ENCODE data around the gene SEBOX. TPM values are rescaled to one million over a fixed set of nuclear protein-coding genes. Genes with fewer than 3 reads are reported as not detected.

The SEBOX gene
- total and polyA plus RNA-seq, 3 donors from 2014 or later = not detected

- H3K36me3 ChIP-seq (ENCODE audit: low read depth, missing control alignments) = no peaks in the 10 kb centered on the region
- intact Hi-C loops (cut with DNase I; ENCODE audit: low total_unique reads) = no loop called here
- no peak for TF ChIP-seq POLR2A (IDR thresholded peaks at IDR 0.05)
- TF ChIP-seq CTCF (IDR thresholded peaks at IDR 0.05) = no peak
- H3K4me1 ChIP-seq = no peaks in the 10 kb centered on the region
- H3K4me3 ChIP-seq = no peak overlapping the region
- H3K27me3 ChIP-seq = no peaks in the 10 kb centered on the region
- DNase-seq = no peak
- H3K27ac ChIP-seq = no peak overlapping the region
- no peaks in the 10 kb centered on the region for H3K9me3 ChIP-seq
- 83 to 89% methylated on average over 10 of the region's 10 CpGs for WGBS, 2 donors
Measured at GRCh38 chr17:28379814-28380801, 15.1 kb upstream of the SEBOX start.

- intact Hi-C loops (cut with DNase I; ENCODE audit: low total_unique reads) = no loop called here
- TF ChIP-seq CTCF (IDR thresholded peaks at IDR 0.05) (no peak), POLR2A (IDR thresholded peaks at IDR 0.05) (no peak)
- Histone ChIP-seq H3K4me1 (peaks cover 28% of the 10 kb centered on the region), H3K4me3 (no peak overlapping the region), H3K9me3 (no peaks in the 10 kb centered on the region), H3K27ac (no peak overlapping the region), H3K27me3 (no peaks in the 10 kb centered on the region), H3K36me3 (ENCODE audit: low read depth, missing control alignments) (no peaks in the 10 kb centered on the region)
- 64 to 68% methylated on average over 6 of the region's 6 CpGs for WGBS, 2 donors
- no peak for DNase-seq
Measured at GRCh38 chr17:28372945-28373274, 7.9 kb upstream of the SEBOX start.

- H3K9me3 ChIP-seq = no peaks in the 10 kb centered on the region
- no peaks in the 10 kb centered on the region for H3K36me3 ChIP-seq (ENCODE audit: low read depth, missing control alignments)
- peak overlapping the region in 1 of 2 donors; percentile 30 for H3K27ac ChIP-seq
- no peaks in the 10 kb centered on the region for H3K27me3 ChIP-seq
- intact Hi-C loops (cut with DNase I; ENCODE audit: low total_unique reads) = no loop called here
- H3K4me3 ChIP-seq = peak overlapping the region; percentile 45 to 51
- peaks cover 28% of the 10 kb centered on the region for H3K4me1 ChIP-seq
- no peak for DNase-seq
- TF ChIP-seq POLR2A (IDR thresholded peaks at IDR 0.05) = no peak
- TF ChIP-seq CTCF (IDR thresholded peaks at IDR 0.05) = no peak
- WGBS, 2 donors = 7 to 23% methylated on average over 13 to 53 of the region's 53 CpGs
Measured at GRCh38 chr17:28372203-28372944, 7.4 kb upstream of the SEBOX start.

GRCh38 chr17:28371245-28372202, 6.5 kb upstream of the SEBOX start, which contains the start of gene SARM1:
SARM1 (plus strand) TSS chr17:28371694; CDS start chr17:28372033, 339 bp downstream.
- 1% methylated on average over 42 to 79 of the region's 80 CpGs for WGBS, 2 donors
- peak within 1 kb of the TSS; percentile 45 to 51 for H3K4me3 ChIP-seq
- H3K36me3 ChIP-seq (ENCODE audit: low read depth, missing control alignments) = no peaks in the 10 kb centered on the region
- intact Hi-C loops (cut with DNase I; ENCODE audit: low total_unique reads) = no loop called here
- no peak for TF ChIP-seq POLR2A (IDR thresholded peaks at IDR 0.05)
- no peak for TF ChIP-seq CTCF (IDR thresholded peaks at IDR 0.05)
- H3K9me3 ChIP-seq = no peaks in the 10 kb centered on the region
- H3K4me1 ChIP-seq = peaks cover 28% of the 10 kb centered on the region
- peak within 1 kb of the TSS; percentile 7 to 58 for H3K27ac ChIP-seq
- H3K27me3 ChIP-seq = no peaks in the 10 kb centered on the region
- DNase-seq = peak; percentile 86

Measured in testis (tissue), 3 donors.